COR-L47 (cell line): ENCODE results near the gene ZNF23.
"Not testable (repeated sequence)": the region's sequence is repeated elsewhere in the genome, so short reads cannot be mapped to it uniquely, and the experiment has no call there.

ENCODE experiments used
- DNase-seq: peaks from one replicate; lab custom pipeline; 2025; lab: John Stamatoyannopoulos, UW

Gene ZNF23

DNA sequence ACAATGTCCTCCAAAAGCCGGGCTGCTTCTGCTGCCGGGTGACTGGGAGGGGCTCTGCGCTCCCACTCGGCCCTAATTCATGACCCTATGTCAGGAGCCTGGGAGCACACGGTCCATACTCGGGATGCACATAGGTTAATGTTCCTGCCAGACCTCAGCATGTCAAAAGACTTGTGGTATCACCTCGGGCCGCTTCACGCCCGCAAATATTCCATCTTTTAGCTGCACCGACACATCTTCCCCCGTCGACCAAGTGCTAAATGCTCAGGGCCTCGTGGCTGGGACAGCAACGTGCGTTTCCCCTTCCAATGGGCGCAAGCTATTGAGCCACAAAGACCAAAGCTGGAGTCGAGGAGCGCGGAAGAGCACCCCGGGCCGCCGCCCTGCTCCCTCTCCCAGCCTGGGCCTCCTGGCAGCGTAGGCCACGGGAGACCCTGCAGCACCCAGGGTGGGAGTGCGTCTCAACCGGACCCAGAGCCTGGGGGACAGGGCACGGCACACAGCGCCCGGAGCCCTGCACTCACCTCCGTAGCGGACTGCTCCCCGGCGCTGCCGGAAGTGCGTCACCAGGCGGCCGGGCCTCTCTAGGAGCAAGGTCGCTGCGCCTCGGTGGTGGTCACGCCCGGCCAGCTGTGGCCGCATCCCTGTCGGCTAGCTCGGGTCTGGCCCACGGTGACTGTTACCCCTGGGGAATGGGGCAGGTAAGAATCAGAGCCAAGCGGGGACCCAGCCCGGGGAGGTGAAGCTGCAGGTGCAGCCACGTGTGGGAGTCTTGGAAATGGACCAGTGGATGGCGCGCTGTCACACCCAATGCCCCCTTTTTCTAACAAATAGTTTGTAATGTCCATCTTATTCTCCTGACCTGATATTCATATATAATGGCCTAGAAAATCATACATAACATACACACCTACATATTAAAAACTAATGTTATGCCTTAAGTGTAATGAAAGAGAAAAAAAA lies at the start of gene ZNF23:
Gene ZNF23, minus strand, starts transcription at position 562 of the 963 bp plus-strand sequence. CDS start 5,451 bp downstream, outside the sequence.
- peak; percentile 64 for DNase-seq

GRCh38 chr16:71507061-71507460 lies 45.0 kb upstream of the ZNF23 start:
- DNase-seq: no peak

GRCh38 chr16:71504901-71505300 lies 42.9 kb upstream of the ZNF23 start:
- DNase-seq: no peak

DNA sequence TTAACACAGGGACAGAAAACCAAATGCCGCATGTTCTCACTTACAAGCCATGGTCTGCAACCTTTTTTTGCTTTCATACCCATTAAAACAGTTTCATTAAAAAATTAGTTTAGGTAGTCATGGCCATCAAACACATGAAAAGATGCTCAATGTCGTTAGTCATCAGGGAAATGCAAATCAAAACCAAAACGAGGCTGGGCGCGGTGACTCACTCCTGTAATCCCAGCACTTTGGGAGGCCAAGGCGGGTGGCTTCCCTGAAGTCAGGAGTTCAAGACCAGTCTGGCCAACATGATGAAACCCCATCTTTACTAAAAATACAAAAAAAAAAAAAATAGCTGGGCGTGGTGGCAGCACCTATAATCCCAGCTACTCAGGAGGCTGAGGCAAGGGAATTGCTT lies 42.0 kb upstream of the ZNF23 start:
- not testable (repeated sequence) for DNase-seq

- no peak for DNase-seq
Observed at GRCh38 chr16:71501547-71501946, 39.5 kb upstream of the ZNF23 start.

DNA sequence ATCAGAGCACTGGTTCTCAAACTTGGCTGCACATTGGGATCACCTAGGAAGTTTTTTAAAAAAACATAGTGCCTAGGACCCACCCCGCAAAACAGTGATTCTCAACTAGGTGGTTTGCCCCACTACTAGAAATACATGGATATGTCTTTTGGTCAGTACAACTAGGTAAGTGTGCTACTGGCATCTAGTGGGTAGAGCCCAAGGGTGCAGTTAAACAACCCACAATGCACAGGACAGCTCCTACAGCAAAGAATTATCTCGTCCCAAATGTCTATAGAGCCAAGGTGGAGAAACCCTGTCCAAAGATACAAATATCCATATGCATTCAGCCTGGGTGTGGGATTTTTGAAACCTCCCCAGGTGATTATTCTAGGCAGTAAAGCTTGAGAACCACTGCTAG lies 38.9 kb upstream of the ZNF23 start:
- no peak for DNase-seq

DNA sequence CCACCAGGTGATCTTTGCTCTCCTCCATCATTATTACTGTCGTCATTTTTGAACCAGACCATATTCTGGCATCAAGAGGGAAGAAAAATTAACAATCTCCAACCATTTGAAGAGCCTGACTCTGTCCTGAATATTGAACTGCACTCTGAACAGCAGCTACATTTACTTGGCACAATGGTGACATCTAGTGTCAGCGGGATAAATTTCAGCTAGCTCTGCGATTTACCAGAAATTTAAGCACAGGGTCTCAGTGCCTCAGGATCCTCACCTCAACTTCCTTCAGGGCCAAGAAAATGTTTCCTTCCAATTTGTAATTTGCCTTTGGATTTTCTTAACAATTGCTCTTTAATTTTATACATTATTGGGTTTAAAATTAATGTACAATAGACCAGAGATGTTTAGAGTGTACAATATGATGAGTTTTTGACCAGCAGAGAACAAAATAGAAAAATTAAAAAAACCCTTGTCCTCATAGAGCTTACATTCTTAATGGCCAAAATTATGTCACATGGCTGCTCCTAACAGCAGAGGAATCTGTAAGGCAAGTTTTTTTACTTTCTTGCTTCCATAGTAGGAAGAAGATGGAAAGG lies 37.8 kb upstream of the ZNF23 start:
- DNase-seq: peak; percentile 3

DNA sequence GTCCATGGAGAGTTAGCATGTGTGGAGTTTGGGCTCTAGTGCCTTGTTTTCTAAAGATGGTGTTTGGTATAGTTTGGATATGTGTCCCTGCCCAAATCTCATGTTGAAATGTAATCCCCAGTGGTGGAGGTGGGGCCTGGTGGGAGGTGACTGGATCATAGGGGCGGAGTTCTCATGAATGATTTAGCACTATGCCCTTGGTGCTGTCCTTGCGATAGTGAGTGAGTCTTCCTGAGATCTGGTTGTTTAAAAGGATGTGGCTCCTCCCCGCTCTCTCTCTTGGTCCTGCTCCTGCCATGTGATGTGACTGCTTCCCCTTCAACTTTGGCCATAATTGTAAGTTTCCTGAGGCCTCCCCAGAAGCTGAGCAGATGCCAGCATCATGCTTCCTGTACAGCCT lies 36.0 kb upstream of the ZNF23 start:
- DNase-seq: no peak

GRCh38 chr16:71493213-71493612 lies 31.2 kb upstream of the ZNF23 start:
- no peak for DNase-seq

DNA sequence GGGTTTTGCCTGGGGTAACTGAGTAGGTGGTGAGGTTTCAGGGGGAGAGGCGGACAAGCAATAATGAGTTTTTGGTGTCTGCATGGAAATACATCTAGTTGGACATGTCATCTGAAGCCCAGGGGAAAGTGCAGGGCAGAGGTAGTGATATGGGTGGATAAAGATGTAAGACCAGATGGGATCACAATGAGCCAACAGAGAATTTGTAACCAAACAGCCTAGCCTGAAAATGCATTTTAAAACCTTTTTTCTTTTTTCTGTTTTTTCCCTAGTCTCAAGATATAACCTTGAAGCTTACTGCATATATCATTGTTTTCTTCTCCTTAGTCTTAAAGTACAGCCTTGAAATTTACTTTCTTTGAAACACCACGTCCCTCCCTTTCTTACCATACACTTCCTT lies 30.7 kb upstream of the ZNF23 start:
- DNase-seq: no peak

GRCh38 chr16:71491054-71491453 lies 29.0 kb upstream of the ZNF23 start:
- no peak for DNase-seq

- no peak for DNase-seq
Observed at GRCh38 chr16:71490361-71490760, 28.3 kb upstream of the ZNF23 start.

GRCh38 chr16:71489122-71489521 lies 27.1 kb upstream of the ZNF23 start, which contains the start of gene ZNF19:
TSS of gene ZNF19 (minus strand) at chr16:71489324. CDS start at chr16:71482114, 7,210 bp downstream.
- no peak for DNase-seq

- peak; percentile 81 for DNase-seq
Observed at GRCh38 chr16:71484006-71484893, 22.2 kb upstream of the ZNF23 start.

DNA sequence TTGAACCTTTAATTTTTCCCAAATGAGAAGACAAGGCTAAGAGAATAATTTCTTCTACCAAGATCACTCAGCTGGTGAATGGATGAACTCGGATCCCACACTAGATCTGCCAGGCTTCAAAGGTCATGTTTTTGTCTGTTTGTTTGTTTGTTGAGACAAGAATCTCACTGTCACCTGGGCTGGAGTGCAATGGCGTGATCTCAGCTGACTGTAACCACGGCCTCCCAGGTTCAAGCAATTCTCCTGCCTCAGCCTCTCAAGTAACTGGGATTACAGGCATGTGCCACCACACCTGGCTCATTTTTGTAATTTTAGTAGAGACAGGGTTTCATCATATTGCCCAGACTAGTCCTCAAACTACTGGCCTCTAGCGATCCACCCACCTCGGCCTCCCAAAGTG lies 20.5 kb upstream of the ZNF23 start:
- no peak for DNase-seq

GRCh38 chr16:71480956-71481355 lies 18.9 kb upstream of the ZNF23 start:
- no peak for DNase-seq

- DNase-seq: peak; percentile 1
Observed at GRCh38 chr16:71479420-71479819, 17.4 kb upstream of the ZNF23 start.

GRCh38 chr16:71476457-71477124 lies 14.5 kb upstream of the ZNF23 start:
- no peak for DNase-seq

DNA sequence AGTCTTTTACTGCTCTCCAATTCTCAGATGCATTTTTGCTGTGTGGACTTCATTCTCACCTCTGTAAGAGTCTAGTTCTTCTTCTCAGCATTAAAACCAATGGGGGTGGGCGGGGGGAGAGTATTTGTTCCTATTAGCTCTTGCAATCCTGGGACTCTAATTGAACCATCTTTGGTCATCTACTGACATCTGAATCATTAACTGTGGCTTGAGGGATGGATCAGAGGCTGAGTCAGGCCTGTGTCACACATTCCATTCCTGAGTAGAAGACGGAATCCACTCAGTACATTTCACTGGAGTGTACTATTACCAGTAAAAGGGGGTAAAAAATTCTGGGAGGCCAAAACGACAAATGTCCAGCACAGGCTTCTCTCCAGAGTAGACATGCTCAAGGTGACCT lies 12.8 kb upstream of the ZNF23 start:
- DNase-seq: no peak

DNA sequence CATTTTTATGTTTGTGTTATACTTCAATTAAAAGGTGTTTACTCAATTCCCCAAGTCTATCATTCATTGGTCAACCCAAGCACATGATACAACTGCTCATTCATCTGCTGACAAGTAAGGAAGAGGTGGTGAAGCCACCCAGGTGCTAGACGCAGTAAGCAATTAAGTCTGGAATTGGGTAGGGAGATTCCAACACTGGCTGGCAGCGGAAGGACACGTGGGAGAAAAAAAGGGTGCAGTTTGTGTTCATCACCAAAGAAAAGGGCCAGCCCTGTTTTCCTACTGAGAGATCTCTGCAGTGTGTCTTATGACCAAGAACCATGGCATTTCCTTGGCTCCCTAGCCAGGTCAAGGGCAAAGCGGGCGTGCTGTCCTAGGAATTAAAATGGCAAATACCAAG lies 11.8 kb upstream of the ZNF23 start:
- no peak for DNase-seq

- DNase-seq: no peak
Observed at GRCh38 chr16:71472931-71473330, 10.9 kb upstream of the ZNF23 start.

DNA sequence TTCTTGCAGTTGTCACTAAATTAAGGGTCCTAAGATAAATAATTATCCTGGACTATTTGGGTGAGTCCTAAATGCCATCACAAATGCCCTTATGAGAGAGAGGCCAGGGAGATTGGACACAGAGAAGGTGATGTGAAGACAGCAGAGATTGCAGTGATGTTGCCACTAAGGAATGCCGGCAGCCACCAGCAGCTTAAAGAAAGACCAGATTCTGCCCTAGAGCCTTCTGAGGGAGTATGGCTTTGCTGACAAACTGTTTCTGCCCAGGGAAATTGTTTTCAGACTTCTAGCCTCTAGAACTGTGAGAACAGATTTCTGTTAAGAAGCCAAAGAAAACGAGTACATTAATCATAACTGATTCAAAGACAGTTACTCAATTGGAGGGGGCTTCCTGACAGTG lies 10.0 kb upstream of the ZNF23 start:
- no peak for DNase-seq
